GM12892 (cell line): Measurements from ENCODE around the gene CEP112.

Experiments used
- POLR2A ChIP-seq: IDR thresholded peaks from 2 replicates; pipeline ENCODE4 v1.6.1; 2011; ENCODE audit warnings: low read depth, low read length, control low read depth
- POLR2AphosphoS5 ChIP-seq: IDR thresholded peaks from 2 replicates; pipeline ENCODE4 v1.6.1; 2011; ENCODE audit warnings: low read depth, low read length, control low read depth
- TAF1 ChIP-seq: IDR thresholded peaks from 2 replicates; pipeline ENCODE4 v1.6.1; 2011; ENCODE audit warnings: low read depth, mild to moderate bottlenecking, control low read depth, low read length, borderline replicate concordance

DNA sequence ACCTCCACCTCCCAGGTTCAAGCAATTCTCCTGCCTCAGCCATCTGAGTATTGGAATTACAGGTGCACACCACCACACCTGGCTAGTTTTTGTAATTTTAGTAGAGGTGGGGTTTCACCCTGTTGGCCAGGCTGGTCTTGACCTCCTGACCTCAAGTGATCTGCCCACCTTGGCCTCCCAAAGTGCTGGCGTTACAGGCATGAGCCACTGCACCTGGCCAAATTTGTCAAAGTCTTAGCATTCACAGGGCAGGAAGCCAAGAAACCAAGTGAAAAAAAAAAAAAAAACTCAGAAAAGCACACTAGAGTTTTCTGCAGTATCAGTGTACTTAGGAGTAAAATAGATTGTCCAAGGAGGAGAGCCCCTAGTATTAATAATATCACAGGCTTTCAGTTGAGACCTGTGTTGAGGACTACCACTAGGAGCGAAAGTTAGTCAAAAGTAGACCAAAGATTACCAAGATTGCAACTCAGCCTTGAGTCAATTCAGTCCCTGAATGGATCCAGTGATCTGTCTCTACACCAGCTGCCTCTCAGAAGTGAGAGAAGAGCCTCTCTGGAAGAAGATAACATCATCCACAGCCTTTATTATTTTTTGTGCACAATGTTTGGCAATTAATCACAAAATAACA, 159.7 kb downstream of the CEP112 start:
- TF ChIP-seq POLR2A (no peak), TAF1 (no peak), POLR2AphosphoS5 (no peak)
